Measurements from ENCODE around the gene ST8SIA4. TPM values are rescaled to one million over a fixed set of nuclear protein-coding genes. Genes with fewer than 3 reads are reported as not detected.

Gene ST8SIA4
- total and polyA plus RNA-seq, 10 of the 15 experiments (the other 5 are each of a cell fraction or from before 2014, with no cell fraction given) = 4.4 to 30.9 (median 19.5) TPM

- peak; percentile 31 for TF ChIP-seq ATF2 (IDR thresholded peaks at IDR 0.05; ENCODE audit: low read length)
- no peak for TF ChIP-seq WRNIP1 (IDR thresholded peaks at IDR 0.05; ENCODE audit: borderline replicate concordance, low read depth, low read length)
- no peak for TF ChIP-seq TCF12 (IDR thresholded peaks at IDR 0.05; ENCODE audit: low read depth, low read length)
- peak; percentile 91 for TF ChIP-seq TCF7 (IDR thresholded peaks at IDR 0.05; ENCODE audit: borderline replicate concordance)
- TF ChIP-seq RAD21 (IDR thresholded peaks at IDR 0.05; ENCODE audit: insufficient read depth, low read depth, low read length) = peak; percentile 34; the same call in 1 of the 2 replicates
- peak; percentile 51; the same call in 1 of the 2 replicates for TF ChIP-seq YY1 (IDR thresholded peaks at IDR 0.05; ENCODE audit: low read depth, low read length)
- 0 out of 2 replicates have a peak, but pooled peaks have one; percentile 10 for TF ChIP-seq POLR2AphosphoS5 (IDR thresholded peaks at IDR 0.05; ENCODE audit: low read length)
- peak; percentile 19; the same call in 1 of the 2 replicates for TF ChIP-seq EED (IDR thresholded peaks at IDR 0.05; ENCODE audit: low read depth)
- TF ChIP-seq RELA (IDR thresholded peaks at IDR 0.05; ENCODE audit: borderline replicate concordance, partially characterized antibody) = no peak
- TF ChIP-seq E4F1 (IDR thresholded peaks at IDR 0.05; ENCODE audit: borderline replicate concordance, partially characterized antibody) = no peak
- TF ChIP-seq MEF2A (IDR thresholded peaks at IDR 0.05; ENCODE audit: insufficient read depth, low read depth, low read length) = peak; percentile 66; the same call in 1 of the 2 replicates
- TF ChIP-seq CHD1 (IDR thresholded peaks at IDR 0.05; ENCODE audit: low read depth, low read length) = 0 out of 2 replicates have a peak, but pooled peaks have one; percentile 39
- 0 out of 2 replicates have a peak, but pooled peaks have one; percentile 13 for TF ChIP-seq PML (IDR thresholded peaks at IDR 0.05; ENCODE audit: low read length)
- TF ChIP-seq E2F4 (IDR thresholded peaks at IDR 0.05; ENCODE audit: low read depth, low read length) = no peak
- TF ChIP-seq NR2C2 (IDR thresholded peaks at IDR 0.05; ENCODE audit: borderline replicate concordance, control insufficient read depth, insufficient read length, low read depth) = no peak
- TF ChIP-seq ATF7 (IDR thresholded peaks at IDR 0.05; ENCODE audit: low read depth) = peak; percentile 41; the same call in 1 of the 2 replicates
- peak; percentile 34; the same call in 1 of the 2 replicates for TF ChIP-seq SPI1 (IDR thresholded peaks at IDR 0.05; ENCODE audit: borderline replicate concordance, insufficient read depth, low read depth, low read length)
- TF ChIP-seq SREBF1 (IDR thresholded peaks at IDR 0.05; ENCODE audit: low read length) = no peak
- 0 out of 2 replicates have a peak, but pooled peaks have one; percentile 41 for TF ChIP-seq CREB1 (IDR thresholded peaks at IDR 0.05; ENCODE audit: low read depth)
- TF ChIP-seq ZNF384 (IDR thresholded peaks at IDR 0.05; ENCODE audit: borderline replicate concordance, low read depth, low read length) = peak; percentile 54; the same call in 1 of the 2 replicates
- TF ChIP-seq NFYA (IDR thresholded peaks at IDR 0.05; ENCODE audit: borderline replicate concordance, low read depth, low read length) = no peak
Observed at GRCh38 chr5:100901821-100902341, 1.2 kb downstream of the ST8SIA4 start (continued).

Measured in GM12878 (cell line).